ENCODE measurements around the gene LY6G5B.
"Not testable (repeated sequence)": the region's sequence is repeated elsewhere in the genome, so short reads cannot be mapped to it uniquely, and the experiment has no call there.

Gene LY6G5B

GRCh38 chr6:31690231-31691077, 20.7 kb downstream of the LY6G5B start:
- no peak for DNase-seq (ENCODE audit: low read depth in 2 of 3, low spot score in 1 of 3)

- no peak for DNase-seq (ENCODE audit: low read depth in 2 of 3, low spot score in 1 of 3)
These were observed 21.3 kb downstream of the LY6G5B start for GRCh38 chr6:31691078-31691463.

DNA sequence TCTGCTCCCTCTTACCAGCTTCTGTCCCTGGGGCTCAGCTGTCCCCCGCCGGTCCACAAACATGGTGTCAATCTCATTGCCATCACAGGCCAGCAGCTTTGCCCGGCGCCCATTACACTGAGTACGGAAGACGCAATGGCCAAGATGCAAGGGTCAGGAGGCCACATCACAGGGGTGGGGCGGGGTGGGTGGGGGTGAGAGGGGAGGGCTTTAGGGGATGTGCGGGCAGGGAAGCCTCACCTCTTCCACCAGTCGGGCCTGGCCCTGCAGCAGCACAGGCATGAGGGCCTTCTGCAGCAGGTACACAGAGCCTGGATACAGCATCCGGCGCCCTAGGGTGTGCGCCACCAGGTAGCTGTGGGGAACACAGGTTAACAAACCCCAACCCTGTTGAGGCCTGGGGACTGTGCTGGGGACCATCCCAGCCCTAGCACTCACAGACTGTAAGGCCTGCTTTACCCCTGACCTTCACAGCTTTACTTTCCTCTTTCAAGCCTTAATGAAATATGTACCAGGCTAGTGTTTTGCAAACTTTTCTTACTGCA, 21.9 kb downstream of the LY6G5B start:
- DNase-seq (ENCODE audit: low read depth in 2 of 3, low spot score in 1 of 3): no peak

- DNase-seq (ENCODE audit: low read depth in 2 of 3, low spot score in 1 of 3): no peak
These were observed 22.6 kb downstream of the LY6G5B start for GRCh38 chr6:31692353-31692752.

- DNase-seq (ENCODE audit: low read depth in 2 of 3, low spot score in 1 of 3): no peak
These were observed 23.1 kb downstream of the LY6G5B start for GRCh38 chr6:31692886-31693285.

DNA sequence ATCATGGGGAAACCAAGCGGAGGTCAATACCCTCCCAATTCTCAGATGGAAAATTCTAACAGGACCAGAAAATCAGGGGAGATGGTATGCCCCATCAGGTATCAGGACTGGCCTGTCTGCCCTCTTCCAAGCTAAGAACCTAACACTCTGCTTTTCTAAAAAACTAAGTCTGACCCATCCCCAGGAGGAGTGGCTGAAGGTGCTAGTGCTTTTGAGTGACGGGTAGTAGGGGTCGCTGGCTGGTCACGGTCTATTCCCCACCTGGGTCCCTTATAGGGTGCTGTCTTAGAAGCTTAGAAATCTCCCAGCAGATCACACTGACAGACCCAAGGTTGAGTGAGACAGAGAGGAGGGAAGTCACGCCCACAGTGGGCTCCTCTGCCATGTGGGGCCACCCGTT, 23.8 kb downstream of the LY6G5B start:
- no peak for DNase-seq (ENCODE audit: low read depth in 2 of 3, low spot score in 1 of 3)

DNA sequence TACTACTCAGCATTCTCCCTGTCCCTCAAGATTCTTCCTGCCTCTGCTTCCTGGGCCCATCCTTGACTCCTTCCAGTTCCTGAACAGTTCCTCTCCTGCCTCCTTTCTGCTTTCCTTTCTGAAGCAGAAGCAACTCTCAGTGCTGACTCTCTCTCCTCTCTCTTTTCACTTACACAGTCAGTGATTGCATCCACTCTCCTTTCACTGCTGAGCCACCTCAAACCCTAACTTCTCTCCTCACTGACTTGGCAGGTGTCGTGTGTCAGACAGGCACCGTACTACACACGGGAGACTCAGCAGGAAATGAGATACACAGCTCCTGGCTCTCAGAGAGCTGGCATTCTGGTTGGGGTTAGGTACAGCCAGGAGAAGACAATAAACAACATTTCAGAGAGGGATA, 27.8 kb downstream of the LY6G5B start:
- DNase-seq (ENCODE audit: low read depth in 2 of 3, low spot score in 1 of 3): no peak

DNA sequence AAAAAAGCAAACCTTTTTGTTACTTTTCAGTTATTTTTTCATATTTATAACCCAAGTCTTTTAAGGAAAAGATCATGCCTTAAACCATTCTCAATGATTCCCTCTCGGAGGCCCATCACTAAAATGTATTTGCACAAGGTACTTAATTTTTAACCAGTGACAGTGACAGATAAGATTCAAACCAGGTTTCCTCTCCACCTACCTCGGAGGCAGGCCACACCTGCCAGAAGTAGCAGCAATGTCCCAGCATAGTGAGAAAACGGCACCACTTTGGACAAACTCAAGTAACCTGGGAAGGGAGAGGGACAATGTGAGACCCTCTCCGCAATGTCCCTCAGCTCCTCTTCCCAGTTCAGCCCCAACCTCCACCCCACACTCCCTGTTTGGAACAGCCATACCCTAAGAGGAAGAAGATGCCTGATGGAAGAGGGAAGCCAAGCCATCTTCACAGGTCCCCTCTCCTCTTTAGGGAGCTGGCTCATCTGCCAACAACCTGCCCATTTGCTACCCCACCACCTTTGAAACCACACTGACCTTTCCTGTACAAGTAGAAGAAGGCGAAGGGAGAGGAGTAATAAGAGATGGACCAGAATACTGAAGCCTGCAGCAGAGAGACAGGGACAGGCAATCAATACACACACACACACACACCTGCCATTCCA, 31.1 kb downstream of the LY6G5B start:
- DNase-seq (ENCODE audit: low read depth in 2 of 3, low spot score in 1 of 3): no peak

- DNase-seq (ENCODE audit: low read depth in 2 of 3, low spot score in 1 of 3): no peak
These were observed 32.1 kb downstream of the LY6G5B start for GRCh38 chr6:31701666-31702404.

GRCh38 chr6:31702405-31702818, 32.6 kb downstream of the LY6G5B start:
- peak; percentile 16 to 20 (median 20) for DNase-seq (ENCODE audit: low read depth in 2 of 3, low spot score in 1 of 3)

DNA sequence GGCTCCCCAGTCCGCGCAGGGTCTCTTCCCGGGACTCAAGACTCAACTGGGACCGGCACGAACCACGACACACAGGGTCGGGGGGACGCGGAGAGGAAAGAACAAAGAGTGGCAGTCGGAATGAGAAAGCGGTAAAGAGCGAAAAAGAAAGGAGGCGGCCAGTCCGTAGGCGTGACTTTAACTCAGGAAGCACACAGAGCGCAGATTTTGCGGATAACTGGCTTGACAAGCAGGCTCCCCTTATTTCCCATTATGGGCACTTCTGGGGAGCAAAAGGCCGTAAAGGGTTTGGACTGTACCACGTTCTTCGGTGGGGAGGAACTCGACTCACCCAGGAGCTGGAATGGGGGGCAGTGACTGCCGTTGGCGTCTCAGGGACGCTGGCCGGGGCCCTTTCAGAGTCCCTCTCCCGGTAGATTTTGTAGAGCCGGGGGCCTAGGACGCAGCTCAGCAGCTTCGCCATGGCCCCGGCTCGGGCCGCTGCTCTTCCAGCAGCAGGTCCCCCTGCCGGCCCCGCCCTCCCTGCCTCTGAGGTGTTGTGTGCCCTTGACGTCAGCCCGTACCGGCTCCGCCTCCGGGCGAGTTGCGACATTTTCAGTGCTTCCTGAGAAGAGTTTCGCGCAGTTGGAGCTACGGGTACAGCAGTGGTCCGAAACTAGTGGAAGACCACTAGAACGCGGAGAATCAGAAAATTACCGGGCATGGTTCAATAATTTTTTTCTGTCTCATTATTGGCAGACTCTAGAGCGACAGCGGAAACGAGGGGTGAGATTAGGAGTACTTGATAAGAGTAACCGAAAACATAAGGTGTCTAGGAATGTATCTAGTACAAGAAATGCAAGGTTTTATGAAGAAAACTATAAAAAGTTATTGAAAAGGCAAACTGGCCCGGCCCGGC, 33.3 kb downstream of the LY6G5B start, which contains the start of gene ABHD16A:
ABHD16A (minus strand) TSS at position 506 of the 898 bp plus-strand sequence; CDS start at position 463, 43 bp downstream.
- peak; percentile 93 to 98 (median 94) for DNase-seq (ENCODE audit: low read depth in 2 of 3, low spot score in 1 of 3)

GRCh38 chr6:31705931-31706330, 36.2 kb downstream of the LY6G5B start:
- no peak for DNase-seq (ENCODE audit: low read depth in 2 of 3, low spot score in 1 of 3)

- no peak for DNase-seq (ENCODE audit: low read depth in 2 of 3, low spot score in 1 of 3)
These were observed 36.8 kb downstream of the LY6G5B start, which contains the start of gene LY6G6F for GRCh38 chr6:31706599-31706998. Gene LY6G6F, plus strand, starts transcription at chr6:31706866. Its CDS starts 41 bp downstream, at chr6:31706907.

- no peak for DNase-seq (ENCODE audit: low read depth in 2 of 3, low spot score in 1 of 3)
These were observed 37.9 kb downstream of the LY6G5B start for GRCh38 chr6:31707701-31708100.

DNA sequence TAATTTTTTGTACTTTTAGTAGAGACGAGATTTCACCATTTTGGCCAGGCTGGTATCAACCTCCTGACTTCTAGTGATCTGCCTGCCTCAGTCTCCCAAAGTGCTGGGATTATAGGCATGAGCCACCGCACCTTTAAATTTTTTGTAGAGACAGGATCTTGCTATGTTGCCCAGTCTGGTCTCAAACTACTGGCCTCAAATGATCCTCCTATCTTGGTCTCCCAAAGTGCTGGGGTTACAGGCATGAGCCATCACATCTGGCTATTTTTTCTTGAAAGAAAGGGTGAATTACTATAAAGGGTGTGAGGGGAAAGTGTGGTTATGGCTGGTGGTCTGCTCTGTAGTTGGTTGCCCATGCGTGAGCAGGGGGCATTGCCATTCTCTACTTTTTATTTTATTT, 38.4 kb downstream of the LY6G5B start:
- DNase-seq (ENCODE audit: low read depth in 2 of 3, low spot score in 1 of 3): no peak

DNA sequence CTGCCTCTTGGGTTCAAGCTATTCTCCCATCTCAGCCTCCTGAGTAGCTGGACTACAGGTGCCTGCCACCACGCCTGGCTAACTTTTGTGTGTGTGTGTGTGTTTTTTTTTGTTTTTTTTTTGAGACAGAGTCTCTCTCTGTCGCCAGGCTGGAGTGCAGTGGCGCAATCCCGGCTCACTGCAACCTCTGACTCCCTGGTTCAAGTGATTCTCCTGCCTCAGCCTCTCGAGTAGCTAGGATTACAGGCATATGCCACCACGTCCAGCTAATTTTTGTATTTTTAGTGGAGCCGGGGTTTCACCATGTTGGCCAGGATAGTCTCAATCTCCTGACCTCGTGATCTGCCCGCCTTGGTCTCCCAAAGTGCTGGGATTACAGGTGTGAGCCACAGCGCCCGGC, 39.4 kb downstream of the LY6G5B start:
- not testable (repeated sequence) for DNase-seq (ENCODE audit: low read depth in 2 of 3, low spot score in 1 of 3)

- no peak for DNase-seq (ENCODE audit: low read depth in 2 of 3, low spot score in 1 of 3)
These were observed 40.9 kb downstream of the LY6G5B start for GRCh38 chr6:31710523-31711219.

DNA sequence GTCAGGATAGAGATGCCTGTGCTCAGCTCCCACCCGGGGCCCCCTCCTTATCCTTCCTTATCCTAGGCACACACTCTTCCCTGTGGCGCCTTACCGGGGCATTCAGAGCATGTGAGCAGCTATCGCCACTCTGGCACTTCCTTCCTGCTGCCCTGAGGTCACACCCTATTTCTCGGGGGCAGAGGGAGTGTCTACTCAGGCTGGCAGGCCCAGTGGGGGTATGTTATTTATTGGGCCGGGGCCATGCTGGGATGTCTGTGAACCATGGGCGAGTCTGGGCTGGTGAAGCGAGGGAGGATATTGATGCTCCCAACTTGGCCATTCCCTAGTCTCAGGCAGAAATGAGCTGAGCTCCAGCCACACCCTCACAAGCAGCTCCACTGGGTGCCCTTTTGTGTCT, 41.5 kb downstream of the LY6G5B start:
- DNase-seq (ENCODE audit: low read depth in 2 of 3, low spot score in 1 of 3): no peak

DNA sequence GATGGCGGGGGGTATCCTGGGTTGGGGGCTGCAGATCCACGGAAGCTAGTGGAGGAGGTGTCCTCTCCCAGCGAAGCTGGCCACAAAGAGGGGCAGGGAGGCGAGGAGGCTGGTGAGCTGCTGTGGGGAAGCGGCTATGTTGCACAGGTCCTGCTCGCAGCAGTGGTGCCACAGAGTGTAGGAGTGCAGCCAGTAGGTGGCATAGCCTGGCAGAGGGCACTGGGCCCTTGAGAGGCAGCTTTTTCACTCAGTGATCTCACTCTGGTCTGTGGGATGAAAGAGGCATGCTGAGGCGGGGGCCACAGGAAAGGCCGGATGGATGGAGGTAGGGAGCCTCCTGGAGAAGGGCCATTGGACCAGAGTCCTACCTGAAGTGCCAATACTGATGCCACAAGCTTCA, 42.5 kb downstream of the LY6G5B start:
- DNase-seq (ENCODE audit: low read depth in 2 of 3, low spot score in 1 of 3): no peak

DNA sequence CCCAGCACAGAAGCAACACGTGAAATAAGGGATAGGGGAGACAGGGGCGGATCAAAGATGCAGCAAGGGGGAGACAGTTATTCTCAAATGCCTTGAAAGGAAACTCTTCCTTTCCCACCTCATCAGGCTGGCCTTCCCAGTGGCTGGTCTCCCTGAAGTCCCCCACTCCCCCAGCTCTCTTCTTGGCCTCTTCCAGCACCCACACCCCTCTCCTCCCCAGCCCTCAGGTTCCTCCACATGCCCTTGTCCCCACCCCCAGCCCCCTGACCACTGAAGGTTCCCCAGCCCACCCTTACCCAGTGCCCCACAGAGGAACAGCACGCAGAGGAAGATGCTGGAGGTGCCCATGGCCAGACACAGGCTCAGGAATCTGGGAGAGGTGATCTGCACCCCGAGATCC, 43.7 kb downstream of the LY6G5B start:
- no peak for DNase-seq (ENCODE audit: low read depth in 2 of 3, low spot score in 1 of 3)
